Activated CD8-positive, alpha-beta memory T cell treated with anti-CD3 and anti-CD28 coated beads, Interleukin-2, amount 50 U/mL, for 48 hours (primary cell): ENCODE results near the gene DCST1.

Source experiments
- DNase-seq: peaks from one replicate; pipeline ENCODE4 v3.0.0-alpha.2; 2020

The DCST1 gene

GRCh38 chr1:155077346-155077745 is 43.7 kb downstream of the DCST1 start:
- DNase-seq = no peak

DNA sequence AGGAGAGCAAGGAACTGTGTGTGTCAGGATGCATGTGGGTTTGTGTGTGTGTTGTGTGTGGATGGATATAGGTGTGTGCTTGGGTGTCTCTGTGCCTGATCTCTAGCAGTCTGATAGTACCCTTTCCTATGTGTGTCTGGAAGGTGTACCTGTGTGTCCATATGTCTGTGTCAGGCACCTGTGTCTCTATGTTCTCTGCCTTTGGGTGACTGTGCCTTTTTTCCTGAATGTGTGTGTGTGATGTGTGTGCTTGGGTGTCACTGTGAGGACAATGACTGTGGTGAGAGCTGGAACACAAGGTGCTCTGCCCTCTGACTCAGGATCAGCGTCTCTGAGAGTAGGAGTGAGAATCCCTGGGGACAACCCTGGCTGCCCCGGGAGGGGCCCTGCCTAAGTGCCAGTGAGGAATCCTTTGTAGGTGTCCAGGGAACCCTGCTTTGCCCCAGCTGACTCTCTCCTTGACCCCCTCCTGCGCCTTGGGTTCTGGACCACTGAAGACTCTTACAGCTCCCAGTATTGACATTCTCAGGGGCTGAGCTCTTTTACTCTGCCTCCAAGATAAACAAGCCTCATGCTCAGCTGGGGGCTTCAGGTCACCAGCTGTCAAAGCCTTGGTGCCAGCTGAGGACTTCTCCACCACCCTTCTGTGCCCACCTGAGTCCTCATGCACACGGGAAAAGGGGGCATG is 44.3 kb downstream of the DCST1 start:
- no peak for DNase-seq

GRCh38 chr1:155078469-155079209 is 45.0 kb downstream of the DCST1 start, which contains the start of gene EFNA3:
EFNA3 (plus strand) TSS chr1:155078837; CDS start chr1:155078942, 105 bp downstream.
- peak; percentile 86 for DNase-seq

- DNase-seq = no peak
Measured at GRCh38 chr1:155079210-155079486, 45.5 kb downstream of the DCST1 start.

- DNase-seq = no peak
Measured at GRCh38 chr1:155079487-155080311, 46.1 kb downstream of the DCST1 start.

- no peak for DNase-seq
Measured at GRCh38 chr1:155080312-155081228, 46.9 kb downstream of the DCST1 start.

- peak; percentile 69 for DNase-seq
Measured at GRCh38 chr1:155081472-155082300, 48.1 kb downstream of the DCST1 start.

GRCh38 chr1:155082301-155083051 is 48.9 kb downstream of the DCST1 start:
- no peak for DNase-seq

DNA sequence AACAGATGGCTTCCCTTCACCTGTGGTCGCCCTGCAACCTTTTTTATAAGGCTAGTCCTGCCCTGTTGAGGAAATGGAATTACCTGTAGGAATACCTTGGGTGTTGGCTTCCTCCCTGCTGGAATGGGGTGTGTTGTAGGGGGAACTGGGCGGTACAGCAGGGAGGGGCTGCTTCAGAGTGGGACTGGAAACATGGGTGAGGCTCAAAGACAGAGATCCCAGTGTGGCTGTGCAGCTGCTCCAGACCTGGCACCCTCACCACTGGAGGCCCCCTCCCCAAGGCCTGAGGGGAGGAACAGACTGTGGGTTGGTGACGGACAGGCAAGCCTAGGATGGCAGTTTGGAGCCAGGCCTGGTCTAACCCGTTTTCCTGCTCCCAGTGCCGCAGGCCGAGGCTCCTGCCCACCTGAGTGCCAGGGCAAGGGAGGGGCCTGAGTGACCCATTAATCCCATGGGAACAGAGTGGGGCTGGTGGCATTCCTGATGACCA is 49.5 kb downstream of the DCST1 start:
- no peak for DNase-seq

DNA sequence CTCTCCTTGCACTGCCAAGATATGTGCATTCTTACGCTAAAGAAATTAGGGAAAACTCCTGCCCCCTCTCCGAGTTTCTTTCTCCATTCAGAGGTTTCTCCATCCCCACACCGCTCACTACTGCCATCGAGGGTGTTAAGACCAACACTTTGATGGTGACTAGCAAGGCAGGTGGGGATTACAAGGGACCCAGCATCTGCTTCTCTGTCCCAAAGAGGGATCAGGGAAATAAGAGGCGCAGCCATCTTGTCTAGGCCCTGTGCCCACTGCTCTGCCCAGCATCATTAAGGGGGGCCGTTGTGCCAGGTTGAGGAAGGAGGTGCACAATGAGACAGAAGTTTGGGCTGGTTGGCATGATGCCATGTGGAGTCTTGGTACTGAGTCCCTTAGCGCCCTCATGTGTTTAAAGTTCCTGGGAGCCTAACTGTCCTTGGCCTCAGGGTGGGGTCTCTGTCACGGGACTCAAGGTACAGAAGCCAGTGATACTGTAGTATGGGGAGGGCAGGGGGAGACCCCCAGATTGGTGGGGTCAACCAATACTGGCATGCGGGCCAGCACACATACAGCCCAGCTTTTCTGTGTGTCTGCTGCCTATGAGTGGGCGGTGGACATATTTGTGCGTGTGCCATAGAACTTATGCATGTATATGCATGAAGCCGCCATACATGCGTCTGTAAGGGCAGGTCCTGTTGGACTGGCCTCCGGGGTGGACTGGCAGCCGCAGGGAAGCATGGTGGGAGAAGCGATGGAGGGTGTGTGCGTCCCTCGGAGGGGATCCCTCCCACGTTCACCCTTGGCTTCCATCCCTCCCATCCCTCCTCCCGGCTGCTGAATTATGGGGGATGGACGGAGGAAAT is 50.5 kb downstream of the DCST1 start:
- DNase-seq = peak; percentile 71

- peak; percentile 95 for DNase-seq
Measured at GRCh38 chr1:155084722-155085503, 51.3 kb downstream of the DCST1 start.

DNA sequence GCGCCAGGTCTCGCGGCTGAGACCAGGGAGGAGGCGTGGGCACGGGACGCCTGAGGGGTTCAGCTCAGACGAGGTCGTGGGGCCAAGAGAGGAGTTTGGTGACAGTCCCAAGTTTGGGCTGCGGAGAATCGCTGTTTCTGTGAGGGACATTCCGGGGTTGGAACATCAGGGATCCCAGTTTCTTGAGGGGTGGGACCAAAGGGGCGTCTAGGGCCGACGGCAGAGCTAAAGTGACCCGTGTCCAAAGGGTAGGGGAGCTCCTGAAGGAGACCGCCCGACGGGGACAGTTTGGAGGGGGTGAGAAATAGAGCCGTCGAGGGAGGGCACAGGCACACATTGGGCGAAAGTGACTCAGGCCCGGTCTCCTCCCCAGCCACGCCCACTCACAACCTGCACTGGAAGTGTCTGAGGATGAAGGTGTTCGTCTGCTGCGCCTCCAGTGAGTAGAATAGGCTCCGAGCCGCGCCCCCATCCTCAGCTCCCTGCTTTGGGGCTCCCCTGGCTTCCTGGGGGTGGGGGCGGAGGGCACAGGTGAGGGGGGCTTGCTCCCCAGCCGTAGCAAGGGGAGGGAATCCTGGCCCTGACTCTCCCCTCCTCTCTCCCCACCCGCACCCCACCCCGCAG is 52.0 kb downstream of the DCST1 start:
- DNase-seq = peak; percentile 85

- DNase-seq = peak; percentile 99
Measured at GRCh38 chr1:155086128-155086741, 52.6 kb downstream of the DCST1 start.

DNA sequence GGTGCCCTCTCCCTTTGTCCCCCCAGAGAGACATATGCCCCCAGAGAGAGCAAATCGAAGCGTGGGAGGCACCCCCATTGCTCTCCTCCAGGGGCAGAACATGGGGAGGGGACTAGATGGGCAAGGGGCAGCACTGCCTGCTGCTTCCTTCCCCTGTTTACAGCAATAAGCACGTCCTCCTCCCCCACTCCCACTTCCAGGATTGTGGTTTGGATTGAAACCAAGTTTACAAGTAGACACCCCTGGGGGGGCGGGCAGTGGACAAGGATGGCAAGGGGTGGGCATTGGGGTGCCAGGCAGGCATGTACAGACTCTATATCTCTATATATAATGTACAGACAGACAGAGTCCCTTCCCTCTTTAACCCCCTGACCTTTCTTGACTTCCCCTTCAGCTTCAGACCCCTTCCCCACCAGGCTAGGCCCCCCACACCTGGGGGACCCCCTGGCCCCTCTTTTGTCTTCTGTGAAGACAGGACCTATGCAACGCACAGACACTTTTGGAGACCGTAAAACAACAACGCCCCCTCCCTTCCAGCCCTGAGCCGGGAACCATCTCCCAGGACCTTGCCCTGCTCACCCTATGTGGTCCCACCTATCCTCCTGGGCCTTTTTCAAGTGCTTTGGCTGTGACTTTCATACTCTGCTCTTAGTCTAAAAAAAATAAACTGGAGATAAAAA is 53.4 kb downstream of the DCST1 start:
- DNase-seq = no peak

DNA sequence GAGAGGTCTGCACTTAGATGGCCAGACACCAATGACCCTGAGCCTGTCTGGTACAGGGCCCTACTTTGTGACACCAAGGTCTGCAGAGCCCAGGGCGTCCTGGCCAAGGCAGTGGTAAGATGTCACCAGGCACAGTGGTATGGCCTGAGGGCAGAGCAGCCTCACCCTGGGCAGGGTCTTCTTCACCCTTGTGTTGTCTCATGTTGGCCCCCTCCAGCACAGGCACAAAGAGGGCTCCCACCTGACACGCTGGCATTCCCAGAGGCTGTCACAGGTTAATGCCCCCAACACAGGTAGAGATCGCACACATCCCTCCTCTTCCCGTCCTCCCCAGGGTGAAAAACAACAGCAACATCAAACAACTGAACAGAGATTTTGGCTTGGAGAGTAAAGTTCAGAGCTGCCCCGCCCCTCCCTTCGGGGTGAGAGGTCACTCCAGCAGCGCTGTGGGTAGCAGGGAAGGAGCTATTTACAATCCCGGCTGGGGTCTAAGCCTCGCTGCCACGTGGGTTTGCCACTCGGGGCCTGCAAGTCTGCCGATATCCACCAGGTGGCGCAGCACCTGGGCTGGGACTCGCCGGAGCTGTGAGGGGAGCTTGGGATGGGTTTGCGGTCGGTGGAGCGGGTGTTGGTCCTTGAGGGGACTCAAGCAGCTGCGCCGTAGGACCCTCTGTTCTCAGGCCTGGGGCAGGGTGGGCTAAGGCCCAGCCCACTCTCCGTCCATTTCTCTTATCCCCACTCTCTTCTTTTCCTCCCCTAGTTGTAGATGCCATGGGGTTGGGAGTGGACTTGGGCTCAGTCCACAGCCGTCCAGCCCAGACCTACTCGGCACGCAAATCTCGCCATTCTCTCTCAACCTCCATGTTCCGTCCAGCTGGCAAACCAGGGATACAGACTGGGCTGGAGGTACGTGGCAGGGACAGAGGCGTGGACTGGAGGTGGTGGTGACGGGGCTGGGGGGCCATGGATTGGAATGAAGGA is 57.7 kb downstream of the DCST1 start:
- DNase-seq = peak; percentile 97

- DNase-seq = no peak
Measured at GRCh38 chr1:155092131-155092530, 58.5 kb downstream of the DCST1 start.
